DND-41 (cell line): ENCODE measurements around the gene AGPAT4.

Experiments used
- ATAC-seq: fragments of 200-7000 bp; cut with Tn5 transposase; 3 replicates; pipeline ENCODE4 v1.9.1; 2021; ENCODE audit warnings: low read depth; ENCODE audit not compliant: insufficient read depth
- DNase-seq: peaks from one replicate; pipeline ENCODE4 v3.0.0-alpha.2; 2020
- H2AFZ ChIP-seq: 2 replicates; pipeline ENCODE4 v1.6.0; 2012; ENCODE audit warnings: low read depth, low read length
- H3K27ac ChIP-seq: 2 replicates; pipeline ENCODE4 v1.5.1; 2012; ENCODE audit warnings: low read length, inconsistent platforms
- H3K27me3 ChIP-seq: fragments of 200-600 bp; sonication (generic); 2 replicates; pipeline ENCODE4 v1.6.0; 2012; ENCODE audit warnings: low read length, mild to moderate bottlenecking, inconsistent platforms; ENCODE audit not compliant: insufficient read depth, poor library complexity
- H3K36me3 ChIP-seq: 2 replicates; pipeline ENCODE4 v1.5.1; 2012; ENCODE audit warnings: low read length, inconsistent platforms; ENCODE audit not compliant: insufficient read depth
- H3K4me1 ChIP-seq: 2 replicates; pipeline ENCODE4 v1.5.1; 2012; ENCODE audit warnings: mild to moderate bottlenecking, low read length; ENCODE audit not compliant: insufficient read depth
- H3K4me2 ChIP-seq: 2 replicates; pipeline ENCODE4 v1.6.0; 2012; ENCODE audit warnings: mild to moderate bottlenecking, moderate library complexity, low read length, inconsistent platforms; ENCODE audit not compliant: insufficient read depth
- H3K4me3 ChIP-seq, 2 experiments: fragments of 200-600 bp in 1 of 2; shearing (Covaris generic) in 1 of 2; 2 replicates each; pipeline ENCODE4 v1.5.1; 2012 to 2016; ENCODE audit warnings: inconsistent platforms in 2 of 2, low read length in 2 of 2, mild to moderate bottlenecking in 2 of 2, low read depth in 1 of 2, moderate library complexity in 1 of 2
- H3K79me2 ChIP-seq: 2 replicates; pipeline ENCODE4 v1.6.0; 2012; ENCODE audit warnings: low read length, inconsistent platforms; ENCODE audit not compliant: insufficient read depth
- H3K9ac ChIP-seq: 2 replicates; pipeline ENCODE4 v1.6.0; 2012; ENCODE audit warnings: low read depth, mild to moderate bottlenecking, inconsistent platforms, low read length, moderate library complexity
- H3K9me3 ChIP-seq: 2 replicates; pipeline ENCODE4 v1.5.1; 2012; ENCODE audit warnings: low read length, moderate library complexity, mild to moderate bottlenecking, inconsistent platforms; ENCODE audit not compliant: insufficient read depth, severe bottlenecking
- H4K20me1 ChIP-seq: 2 replicates; pipeline ENCODE4 v1.6.0; 2012; ENCODE audit warnings: low read length; ENCODE audit not compliant: insufficient read depth
- CTCF ChIP-seq: IDR thresholded peaks from 2 replicates; pipeline ENCODE4 v1.5.1; 2012; ENCODE audit warnings: borderline replicate concordance, low read length, moderate library complexity, mild to moderate bottlenecking; ENCODE audit not compliant: poor library complexity, severe bottlenecking; ENCODE audit errors: extremely low read depth
- EZH2 ChIP-seq: IDR thresholded peaks from 3 replicates; pipeline ENCODE4 v1.6.1; 2012; ENCODE audit warnings: borderline replicate concordance, low read depth, mild to moderate bottlenecking, moderate library complexity, low read length, inconsistent platforms; ENCODE audit not compliant: severe bottlenecking

AGPAT4 gene

DNA sequence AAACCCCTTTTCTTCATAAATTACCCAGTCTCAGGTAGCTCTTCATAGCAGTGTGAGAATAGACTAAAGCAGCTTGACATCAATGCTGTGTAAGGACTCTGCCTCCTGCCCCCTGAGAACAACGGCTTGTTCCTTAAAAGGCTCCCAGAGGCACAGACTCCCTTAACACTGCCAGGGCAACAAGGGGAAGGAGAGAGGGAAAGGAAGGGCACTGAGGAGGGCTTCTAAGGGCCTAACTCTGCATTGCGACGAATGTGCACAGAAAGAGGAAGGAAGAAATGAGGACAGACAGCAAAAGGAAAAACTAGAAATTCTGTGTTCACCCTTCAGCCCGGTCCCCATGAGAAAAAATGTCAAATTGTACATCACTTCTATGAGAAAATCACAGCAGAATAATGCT is 74.0 kb downstream of the AGPAT4 start:
- no peak for ATAC-seq
- no peaks in the 10 kb centered on the region for H3K9me3 ChIP-seq
- H3K4me3 ChIP-seq, result no peak overlapping the region
- TF ChIP-seq CTCF (no peak), EZH2 (no peak)
- no peaks in the 10 kb centered on the region for H3K36me3 ChIP-seq
- H2AFZ ChIP-seq, result no peak overlapping the region
- H3K27me3 ChIP-seq, result no peaks in the 10 kb centered on the region
- H3K9ac ChIP-seq, result no peak overlapping the region
- H4K20me1 ChIP-seq, result no peaks in the 10 kb centered on the region
- no peak overlapping the region for H3K27ac ChIP-seq
- H3K4me1 ChIP-seq, result no peaks in the 10 kb centered on the region
- no peaks in the 10 kb centered on the region for H3K79me2 ChIP-seq
- no peak for DNase-seq
- no peak overlapping the region for H3K4me2 ChIP-seq

GRCh38 chr6:161198783-161199460 is 74.9 kb downstream of the AGPAT4 start:
- H3K9me3 ChIP-seq, result no peaks in the 10 kb centered on the region
- H3K79me2 ChIP-seq, result no peaks in the 10 kb centered on the region
- no peak for TF ChIP-seq EZH2
- TF ChIP-seq CTCF, result no peak
- no peaks in the 10 kb centered on the region for H3K36me3 ChIP-seq
- ATAC-seq (no peak), DNase-seq (no peak)
- H3K4me2 ChIP-seq, result no peak overlapping the region
- H3K9ac ChIP-seq, result no peak overlapping the region
- no peaks in the 10 kb centered on the region for H3K27me3 ChIP-seq
- H2AFZ ChIP-seq, result no peak overlapping the region
- no peak overlapping the region for H3K27ac ChIP-seq
- no peak overlapping the region for H3K4me3 ChIP-seq
- H4K20me1 ChIP-seq, result no peaks in the 10 kb centered on the region
- H3K4me1 ChIP-seq, result no peaks in the 10 kb centered on the region

GRCh38 chr6:161198176-161198575 is 75.7 kb downstream of the AGPAT4 start:
- Histone ChIP-seq H3K9me3 (no peaks in the 10 kb centered on the region), H3K27me3 (no peaks in the 10 kb centered on the region), H3K4me3 (no peak overlapping the region), H3K4me2 (no peak overlapping the region), H3K79me2 (no peaks in the 10 kb centered on the region), H2AFZ (no peak overlapping the region), H3K9ac (no peak overlapping the region), H3K36me3 (no peaks in the 10 kb centered on the region), H4K20me1 (no peaks in the 10 kb centered on the region), H3K4me1 (no peaks in the 10 kb centered on the region), H3K27ac (no peak overlapping the region)
- no peak for ATAC-seq
- DNase-seq, result no peak
- TF ChIP-seq CTCF (no peak), EZH2 (no peak)
